ENCODE results near the gene LTO1.

Gene LTO1

GRCh38 chr11:69662021-69662698 is 13.0 kb downstream of the LTO1 start:
- WGBS (ENCODE audit: extremely low coverage, insufficient coverage, insufficient read length): no CpG with 5 or more reads among the region's 16 CpGs

GRCh38 chr11:69661413-69661715 is 13.8 kb downstream of the LTO1 start:
- H3K27ac ChIP-seq (ENCODE audit: low read depth, low read length): no peak overlapping the region
- H2AK5ac ChIP-seq (ENCODE audit: low read length): no peak overlapping the region
- H3K4me1 ChIP-seq (ENCODE audit: control insufficient read depth in 1 of 2, insufficient read depth in 2 of 2, low read length in 2 of 2): peaks cover 14% of the 10 kb centered on the region in 2 experiments
- no peak overlapping the region for H3K14ac ChIP-seq (ENCODE audit: low read length)
- no peak overlapping the region for H3K9ac ChIP-seq (ENCODE audit: low read length)
- no peaks in the 10 kb centered on the region for H3K27me3 ChIP-seq (ENCODE audit: insufficient read depth, low read length)
- WGBS (ENCODE audit: extremely low coverage, insufficient coverage, insufficient read length): no CpG with 5 or more reads among the region's 10 CpGs
- no peak for DNase-seq
- H3K4ac ChIP-seq (ENCODE audit: low read depth, low read length): no peak overlapping the region
- H3K4me2 ChIP-seq (ENCODE audit: low read length): no peak overlapping the region
- H4K8ac ChIP-seq (ENCODE audit: low read depth, low read length): no peak overlapping the region
- H2BK120ac ChIP-seq (ENCODE audit: insufficient read depth, low read length, poor library complexity): no peak overlapping the region
- no peak overlapping the region for H4K91ac ChIP-seq (ENCODE audit: low read depth, low read length)
- peaks cover 5% of the 10 kb centered on the region for H3K79me1 ChIP-seq (ENCODE audit: low read length)
- peaks cover 3% of the 10 kb centered on the region for H3K9me3 ChIP-seq (ENCODE audit: insufficient read depth, low read depth, low read length)
- no peak overlapping the region for H4K12ac ChIP-seq (ENCODE audit: low read depth, low read length)
- H2BK5ac ChIP-seq (ENCODE audit: low read depth, low read length, poor library complexity): no peak overlapping the region
- no peak overlapping the region for H2BK12ac ChIP-seq (ENCODE audit: low read length)
- H3K18ac ChIP-seq (ENCODE audit: low read length): no peak overlapping the region
- H3K23ac ChIP-seq (ENCODE audit: low read length): no peak overlapping the region
- H3K79me2 ChIP-seq (ENCODE audit: control insufficient read depth, insufficient read depth, low read length, poor library complexity): no peaks in the 10 kb centered on the region
- H2AFZ ChIP-seq (ENCODE audit: insufficient read depth, low read length, poor library complexity): no peak overlapping the region
- no peak overlapping the region for H3K4me3 ChIP-seq (ENCODE audit: low read depth, low read length)
- H3K36me3 ChIP-seq (ENCODE audit: control insufficient read depth in 1 of 2, insufficient read depth in 2 of 2, low read length in 2 of 2): peaks cover 17 to 29% of the 10 kb centered on the region in 2 experiments

More at GRCh38 chr11:69662021-69662698, 13.0 kb downstream of the LTO1 start:
- no peaks in the 10 kb centered on the region for H3K27me3 ChIP-seq (ENCODE audit: insufficient read depth, low read length)
- no peak overlapping the region for H2AK5ac ChIP-seq (ENCODE audit: low read length)
- H3K4me2 ChIP-seq (ENCODE audit: low read length): no peak overlapping the region
- no peak overlapping the region for H2BK12ac ChIP-seq (ENCODE audit: low read length)
- no peak overlapping the region for H4K8ac ChIP-seq (ENCODE audit: low read depth, low read length)
- H3K4ac ChIP-seq (ENCODE audit: low read depth, low read length): no peak overlapping the region
- H4K12ac ChIP-seq (ENCODE audit: low read depth, low read length): no peak overlapping the region
- H3K18ac ChIP-seq (ENCODE audit: low read length): no peak overlapping the region
- H3K14ac ChIP-seq (ENCODE audit: low read length): no peak overlapping the region
- H4K91ac ChIP-seq (ENCODE audit: low read depth, low read length): no peak overlapping the region
- peaks cover 3% of the 10 kb centered on the region for H3K9me3 ChIP-seq (ENCODE audit: insufficient read depth, low read depth, low read length)
- peaks cover 14% of the 10 kb centered on the region in 2 experiments for H3K4me1 ChIP-seq (ENCODE audit: control insufficient read depth in 1 of 2, insufficient read depth in 2 of 2, low read length in 2 of 2)
- no peak overlapping the region for H3K4me3 ChIP-seq (ENCODE audit: low read depth, low read length)
- H2AFZ ChIP-seq (ENCODE audit: insufficient read depth, low read length, poor library complexity): no peak overlapping the region
- no peak overlapping the region for H3K23ac ChIP-seq (ENCODE audit: low read length)
- no peak for DNase-seq
- H3K9ac ChIP-seq (ENCODE audit: low read length): no peak overlapping the region
- no peak overlapping the region for H3K27ac ChIP-seq (ENCODE audit: low read depth, low read length)
- H3K36me3 ChIP-seq (ENCODE audit: control insufficient read depth in 1 of 2, insufficient read depth in 2 of 2, low read length in 2 of 2): peaks cover 23 to 35% of the 10 kb centered on the region in 2 experiments
- no peaks in the 10 kb centered on the region for H3K79me2 ChIP-seq (ENCODE audit: control insufficient read depth, insufficient read depth, low read length, poor library complexity)
- H3K79me1 ChIP-seq (ENCODE audit: low read length): peaks cover 5% of the 10 kb centered on the region
- H2BK5ac ChIP-seq (ENCODE audit: low read depth, low read length, poor library complexity): no peak overlapping the region
- no peak overlapping the region for H2BK120ac ChIP-seq (ENCODE audit: insufficient read depth, low read length, poor library complexity)

- Histone ChIP-seq H4K12ac (ENCODE audit: low read depth, low read length) (no peak overlapping the region), H3K9ac (ENCODE audit: low read length) (no peak overlapping the region), H3K36me3 (ENCODE audit: control insufficient read depth in 1 of 2, insufficient read depth in 2 of 2, low read length in 2 of 2) (peaks cover 10 to 22% of the 10 kb centered on the region in 2 experiments), H3K27me3 (ENCODE audit: insufficient read depth, low read length) (no peaks in the 10 kb centered on the region), H3K4me2 (ENCODE audit: low read length) (no peak overlapping the region), H3K4me3 (ENCODE audit: low read depth, low read length) (no peak overlapping the region), H3K14ac (ENCODE audit: low read length) (no peak overlapping the region), H2AK5ac (ENCODE audit: low read length) (no peak overlapping the region), H3K23ac (ENCODE audit: low read length) (no peak overlapping the region), H2BK120ac (ENCODE audit: insufficient read depth, low read length, poor library complexity) (no peak overlapping the region), H3K4me1 (ENCODE audit: control insufficient read depth in 1 of 2, insufficient read depth in 2 of 2, low read length in 2 of 2) (peaks cover 14% of the 10 kb centered on the region in 2 experiments), H2AFZ (ENCODE audit: insufficient read depth, low read length, poor library complexity) (no peak overlapping the region), H3K27ac (ENCODE audit: low read depth, low read length) (no peak overlapping the region), H3K79me2 (ENCODE audit: control insufficient read depth, insufficient read depth, low read length, poor library complexity) (no peaks in the 10 kb centered on the region), H4K91ac (ENCODE audit: low read depth, low read length) (no peak overlapping the region), H2BK5ac (ENCODE audit: low read depth, low read length, poor library complexity) (no peak overlapping the region), H3K18ac (ENCODE audit: low read length) (no peak overlapping the region), H3K4ac (ENCODE audit: low read depth, low read length) (no peak overlapping the region), H3K79me1 (ENCODE audit: low read length) (peaks cover 5% of the 10 kb centered on the region), H3K9me3 (ENCODE audit: insufficient read depth, low read depth, low read length) (peaks cover 3% of the 10 kb centered on the region), H2BK12ac (ENCODE audit: low read length) (no peak overlapping the region), H4K8ac (ENCODE audit: low read depth, low read length) (no peak overlapping the region)
- no peak for DNase-seq
- no CpG with 5 or more reads among the region's 4 CpGs for WGBS (ENCODE audit: extremely low coverage, insufficient coverage, insufficient read length)
Measured at GRCh38 chr11:69660001-69660500, 15.1 kb downstream of the LTO1 start.

- Histone ChIP-seq H2AK5ac (ENCODE audit: low read length) (no peak overlapping the region), H3K18ac (ENCODE audit: low read length) (no peak overlapping the region), H3K27ac (ENCODE audit: low read depth, low read length) (no peak overlapping the region), H3K9ac (ENCODE audit: low read length) (no peak overlapping the region), H3K27me3 (ENCODE audit: insufficient read depth, low read length) (no peaks in the 10 kb centered on the region), H3K36me3 (ENCODE audit: control insufficient read depth in 1 of 2, insufficient read depth in 2 of 2, low read length in 2 of 2) (peaks cover 6 to 17% of the 10 kb centered on the region in 2 experiments), H3K79me1 (ENCODE audit: low read length) (peaks cover 5% of the 10 kb centered on the region), H3K4me3 (ENCODE audit: low read depth, low read length) (no peak overlapping the region), H4K8ac (ENCODE audit: low read depth, low read length) (no peak overlapping the region), H4K91ac (ENCODE audit: low read depth, low read length) (no peak overlapping the region), H2BK120ac (ENCODE audit: insufficient read depth, low read length, poor library complexity) (no peak overlapping the region), H2BK5ac (ENCODE audit: low read depth, low read length, poor library complexity) (no peak overlapping the region), H3K4me1 (ENCODE audit: control insufficient read depth in 1 of 2, insufficient read depth in 2 of 2, low read length in 2 of 2) (peaks cover 14% of the 10 kb centered on the region in 2 experiments), H3K23ac (ENCODE audit: low read length) (no peak overlapping the region), H4K12ac (ENCODE audit: low read depth, low read length) (no peak overlapping the region), H2BK12ac (ENCODE audit: low read length) (no peak overlapping the region), H3K4me2 (ENCODE audit: low read length) (no peak overlapping the region), H3K79me2 (ENCODE audit: control insufficient read depth, insufficient read depth, low read length, poor library complexity) (no peaks in the 10 kb centered on the region), H3K14ac (ENCODE audit: low read length) (no peak overlapping the region), H3K4ac (ENCODE audit: low read depth, low read length) (no peak overlapping the region), H2AFZ (ENCODE audit: insufficient read depth, low read length, poor library complexity) (no peak overlapping the region), H3K9me3 (ENCODE audit: insufficient read depth, low read depth, low read length) (peaks cover 3% of the 10 kb centered on the region)
- no CpG with 5 or more reads among the region's 12 CpGs for WGBS (ENCODE audit: extremely low coverage, insufficient coverage, insufficient read length)
- DNase-seq: no peak
Measured at GRCh38 chr11:69659591-69659990, 15.6 kb downstream of the LTO1 start.

Data from trophoblast cell (in vitro differentiated cells and primary cell).